HEK293 (cell line): ENCODE data around the gene ZNF747.

Experiments
- CTCF ChIA-PET: fragments of 350-600 bp; formaldehyde crosslinking; extraction: SDS; loops from one replicate; lab custom pipeline; 2021; ENCODE audit warnings: antibody characterized with exemption; lab: Yijun Ruan, JAX
- POLR2A ChIA-PET: fragments of 300-600 bp; formaldehyde crosslinking; extraction: SDS; loops from one replicate; lab custom pipeline; 2020; ENCODE audit warnings: antibody characterized with exemption, inconsistent platforms; lab: Yijun Ruan, JAX
- H3K27ac ChIP-seq: fragments of 200-500 bp; sonication (Bioruptor generic); 2 replicates; pipeline ENCODE4 v1.5.1; 2014; ENCODE audit warnings: low read depth, low read length, control low read depth, inconsistent platforms; ENCODE audit errors: extremely low read depth
- H3K36me3 ChIP-seq, 2 experiments: fragments of 200-500 bp in 1 of 2; sonication (Bioruptor generic) in 1 of 2; 1 replicate in 1 of 2; 2 replicates in 1 of 2; pipeline ENCODE4 v1.5.1; 2014 to 2017; ENCODE audit warnings: inconsistent platforms in 2 of 2, low read length in 2 of 2; ENCODE audit not compliant: control insufficient read depth in 2 of 2, insufficient read depth in 1 of 2
- H3K4me1 ChIP-seq: fragments of 200-500 bp; sonication (Bioruptor generic); 2 replicates; pipeline ENCODE4 v1.5.1; 2014; ENCODE audit warnings: mild to moderate bottlenecking, low read length, inconsistent platforms; ENCODE audit not compliant: control insufficient read depth, insufficient read depth
- H3K4me3 ChIP-seq: 2 replicates; pipeline ENCODE4 v1.5.1; 2011; ENCODE audit warnings: low read depth, mild to moderate bottlenecking, control low read depth, low read length, moderate library complexity
- H3K9me3 ChIP-seq: fragments of 200-500 bp; sonication (Bioruptor generic); 2 replicates; pipeline ENCODE4 v1.5.1; 2014; ENCODE audit warnings: low read depth, low read length, inconsistent platforms; ENCODE audit not compliant: control insufficient read depth, insufficient read depth
- EGR2 ChIP-seq: fragments of 450-650 bp; formaldehyde crosslinking; IDR thresholded peaks from 2 replicates; pipeline ENCODE4 v1.5.1; 2016; ENCODE audit warnings: low read depth, missing biosample characterization, missing genetic modification characterization
- GLIS1 ChIP-seq: fragments of 450-650 bp; formaldehyde crosslinking; IDR thresholded peaks from 2 replicates; pipeline ENCODE4 v1.5.1; 2016; ENCODE audit warnings: missing biosample characterization, missing genetic modification characterization
- IKZF3 ChIP-seq: fragments of 450-650 bp; IDR thresholded peaks from 2 replicates; pipeline ENCODE4 v1.5.0; 2018; ENCODE audit warnings: missing biosample characterization, mild to moderate bottlenecking, missing genetic modification characterization, moderate library complexity
- ZBTB21 ChIP-seq: fragments of 450-650 bp; formaldehyde crosslinking; IDR thresholded peaks from 2 replicates; pipeline ENCODE4 v1.5.1; 2017; ENCODE audit warnings: missing biosample characterization, missing genetic modification characterization
- ZBTB8A ChIP-seq: fragments of 450-650 bp; formaldehyde crosslinking; IDR thresholded peaks from 2 replicates; pipeline ENCODE4 v1.5.1; 2016; ENCODE audit warnings: missing biosample characterization, missing genetic modification characterization
- ZFHX2 ChIP-seq: fragments of 450-650 bp; formaldehyde crosslinking; conservative IDR thresholded peaks from 2 replicates; pipeline ENCODE4 v1.5.1; 2016; ENCODE audit warnings: missing biosample characterization, missing genetic modification characterization
- ZNF184 ChIP-seq: fragments of 450-650 bp; IDR thresholded peaks from 2 replicates; pipeline ENCODE4 v1.5.1; 2018; ENCODE audit warnings: missing biosample characterization, mild to moderate bottlenecking, missing genetic modification characterization
- ZNF433 ChIP-seq: fragments of 450-650 bp; formaldehyde crosslinking; IDR thresholded peaks from 2 replicates; pipeline ENCODE4 v1.5.1; 2016; ENCODE audit warnings: missing biosample characterization, missing genetic modification characterization, low read depth
- ZNF473 ChIP-seq: fragments of 450-650 bp; formaldehyde crosslinking; IDR thresholded peaks from 2 replicates; pipeline ENCODE4 v1.5.1; 2017; ENCODE audit warnings: missing biosample characterization, missing genetic modification characterization
- ZNF529 ChIP-seq: fragments of 450-650 bp; formaldehyde crosslinking; IDR thresholded peaks from 2 replicates; pipeline ENCODE4 v1.5.1; 2017; ENCODE audit warnings: missing genetic modification characterization, missing biosample characterization; ENCODE audit not compliant: insufficient replicate concordance
- ZNF629 ChIP-seq: fragments of 450-650 bp; formaldehyde crosslinking; IDR thresholded peaks from 2 replicates; pipeline ENCODE4 v1.5.1; 2017; ENCODE audit warnings: missing biosample characterization, missing genetic modification characterization
- ZNF701 ChIP-seq: fragments of 450-650 bp; formaldehyde crosslinking; IDR thresholded peaks from 2 replicates; pipeline ENCODE4 v1.5.1; 2016; ENCODE audit warnings: missing biosample characterization, missing genetic modification characterization
- ZNF777 ChIP-seq: fragments of 450-650 bp; formaldehyde crosslinking; IDR thresholded peaks from 2 replicates; pipeline ENCODE4 v1.5.1; 2017; ENCODE audit warnings: missing biosample characterization, missing genetic modification characterization, borderline replicate concordance
- ZSCAN30 ChIP-seq: fragments of 450-650 bp; IDR thresholded peaks from 2 replicates; pipeline ENCODE4 v1.5.1; 2018; ENCODE audit warnings: missing biosample characterization, mild to moderate bottlenecking, missing genetic modification characterization, moderate library complexity
- TF ChIP-seq, protein P1 (sequence below): fragments of 450-650 bp; formaldehyde crosslinking; conservative IDR thresholded peaks from 2 replicates; pipeline ENCODE4 v1.5.1; 2016; ENCODE audit warnings: low read depth, missing biosample characterization, missing genetic modification characterization
- TF ChIP-seq, protein P2 (sequence below): fragments of 450-650 bp; formaldehyde crosslinking; IDR thresholded peaks from 2 replicates; pipeline ENCODE4 v1.5.1; 2016; ENCODE audit warnings: missing biosample characterization, missing genetic modification characterization
- TF ChIP-seq, protein P3 (sequence below): fragments of 450-650 bp; formaldehyde crosslinking; IDR thresholded peaks from 2 replicates; pipeline ENCODE4 v1.5.1; 2016; ENCODE audit warnings: missing biosample characterization, missing genetic modification characterization
- TF ChIP-seq, protein P4 (sequence below): fragments of 450-650 bp; formaldehyde crosslinking; IDR thresholded peaks from 2 replicates; pipeline ENCODE4 v1.5.1; 2016; ENCODE audit warnings: missing biosample characterization, missing genetic modification characterization, borderline replicate concordance

The ZNF747 gene

DNA sequence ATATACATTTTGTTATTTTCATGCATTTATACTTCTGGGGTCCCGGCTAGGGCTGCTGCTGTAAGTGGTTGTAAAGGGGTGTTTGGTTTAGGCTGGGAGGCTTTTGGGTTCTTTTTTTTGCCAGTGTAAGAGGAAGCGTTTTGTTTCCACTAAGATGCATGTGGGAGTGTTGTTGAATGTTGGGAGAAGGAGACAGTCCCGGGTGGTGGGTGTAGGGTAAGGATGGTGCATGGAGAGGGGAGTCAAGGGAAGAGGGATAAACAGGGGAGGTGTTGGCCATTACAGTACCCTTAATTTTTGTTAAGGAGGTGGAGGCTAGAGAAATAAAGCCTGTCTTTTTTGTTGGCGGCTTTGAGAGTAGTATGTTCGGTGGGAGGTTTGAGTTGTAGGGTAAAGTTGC lies 8.4 kb upstream of the ZNF747 start:
- Histone ChIP-seq H3K27ac (no peak overlapping the region), H3K4me3 (no peak overlapping the region), H3K36me3 (no peaks in the 10 kb centered on the region), H3K4me1 (peaks cover 6% of the 10 kb centered on the region; the same call in 1 of the 2 replicates), H3K9me3 (no peaks in the 10 kb centered on the region)
- ChIA-PET POLR2A (interaction anchor here (0.7 kb wide), 1 partner anchor 11 kb away, joined by 5 read pairs; no protein-coding TSS in a partner anchor), CTCF (interaction anchor here (0.6 to 0.7 kb wide), 2 partner anchors 15 to 501 kb away, joined by 3 read pairs; partner anchors contain the start of gene ZNF764)
- TF ChIP-seq ZBTB21 (tag by site-specific recombination) = 0 out of 2 replicates have a peak, but pooled peaks have one; percentile 9
- TF ChIP-seq ZFHX2 (tag by site-specific recombination) = peak; percentile 78
- peak; percentile 89 for TF ChIP-seq EGR2 (tag by site-specific recombination)
- no peak for TF ChIP-seq ZSCAN30 (tag by site-specific recombination)

DNA sequence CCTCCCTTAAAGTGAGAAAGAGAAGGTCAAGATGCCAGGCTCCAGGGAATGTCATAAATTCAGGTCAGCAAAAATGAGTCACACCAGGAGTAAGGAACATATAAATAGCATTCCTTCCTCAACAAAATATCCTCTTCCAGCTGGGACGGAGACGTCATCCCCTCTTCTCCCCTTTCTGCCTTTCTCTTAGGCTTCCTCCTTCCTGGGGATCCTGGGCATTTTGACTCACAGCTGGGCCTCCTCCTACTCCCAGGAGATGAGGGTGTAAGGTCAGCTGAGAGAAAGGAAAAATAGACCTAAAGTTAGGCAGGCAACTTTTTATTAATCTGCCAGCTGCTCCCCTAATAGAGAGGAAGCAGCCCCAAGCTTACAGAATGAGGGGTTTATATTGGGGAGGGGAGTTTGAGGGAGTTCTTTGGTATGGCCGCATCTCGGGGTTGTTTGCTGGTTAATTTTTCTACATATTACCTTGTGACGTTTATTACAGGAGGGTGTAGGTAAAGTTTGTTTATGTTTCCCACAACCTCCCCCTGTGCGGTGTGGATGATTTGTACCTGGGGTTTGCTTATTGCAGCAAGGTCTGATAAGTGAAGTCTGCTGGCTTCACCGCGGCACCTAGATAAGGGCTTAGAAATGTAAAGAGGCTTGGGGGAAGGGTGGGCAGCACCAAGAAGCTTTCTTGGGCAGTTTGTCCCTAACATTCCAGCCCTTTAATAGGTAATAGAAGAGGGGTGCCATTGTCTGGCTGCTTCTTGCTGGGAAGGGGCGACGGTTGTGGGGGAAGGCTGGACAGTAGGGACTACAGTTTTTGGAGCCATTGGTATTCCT lies 7.1 kb upstream of the ZNF747 start:
- no peaks in the 10 kb centered on the region for H3K36me3 ChIP-seq
- H3K4me3 ChIP-seq = no peak overlapping the region
- no peaks in the 10 kb centered on the region for H3K9me3 ChIP-seq
- no peak overlapping the region for H3K27ac ChIP-seq
- ChIA-PET POLR2A (interaction anchor here (0.8 to 3.1 kb wide), 5 partner anchors 12 to 92 kb away, joined by 3 to 12 read pairs (median 5); partner anchors contain the start of genes ZNF688 and ZNF764), CTCF (interaction anchor here (0.6 to 1.1 kb wide), 4 partner anchors 8 to 73 kb away, joined by 3 to 6 read pairs (median 4); no protein-coding TSS in a partner anchor)
- peaks cover 6% of the 10 kb centered on the region; the same call in 1 of the 2 replicates for H3K4me1 ChIP-seq
- TF ChIP-seq, protein P1, sequence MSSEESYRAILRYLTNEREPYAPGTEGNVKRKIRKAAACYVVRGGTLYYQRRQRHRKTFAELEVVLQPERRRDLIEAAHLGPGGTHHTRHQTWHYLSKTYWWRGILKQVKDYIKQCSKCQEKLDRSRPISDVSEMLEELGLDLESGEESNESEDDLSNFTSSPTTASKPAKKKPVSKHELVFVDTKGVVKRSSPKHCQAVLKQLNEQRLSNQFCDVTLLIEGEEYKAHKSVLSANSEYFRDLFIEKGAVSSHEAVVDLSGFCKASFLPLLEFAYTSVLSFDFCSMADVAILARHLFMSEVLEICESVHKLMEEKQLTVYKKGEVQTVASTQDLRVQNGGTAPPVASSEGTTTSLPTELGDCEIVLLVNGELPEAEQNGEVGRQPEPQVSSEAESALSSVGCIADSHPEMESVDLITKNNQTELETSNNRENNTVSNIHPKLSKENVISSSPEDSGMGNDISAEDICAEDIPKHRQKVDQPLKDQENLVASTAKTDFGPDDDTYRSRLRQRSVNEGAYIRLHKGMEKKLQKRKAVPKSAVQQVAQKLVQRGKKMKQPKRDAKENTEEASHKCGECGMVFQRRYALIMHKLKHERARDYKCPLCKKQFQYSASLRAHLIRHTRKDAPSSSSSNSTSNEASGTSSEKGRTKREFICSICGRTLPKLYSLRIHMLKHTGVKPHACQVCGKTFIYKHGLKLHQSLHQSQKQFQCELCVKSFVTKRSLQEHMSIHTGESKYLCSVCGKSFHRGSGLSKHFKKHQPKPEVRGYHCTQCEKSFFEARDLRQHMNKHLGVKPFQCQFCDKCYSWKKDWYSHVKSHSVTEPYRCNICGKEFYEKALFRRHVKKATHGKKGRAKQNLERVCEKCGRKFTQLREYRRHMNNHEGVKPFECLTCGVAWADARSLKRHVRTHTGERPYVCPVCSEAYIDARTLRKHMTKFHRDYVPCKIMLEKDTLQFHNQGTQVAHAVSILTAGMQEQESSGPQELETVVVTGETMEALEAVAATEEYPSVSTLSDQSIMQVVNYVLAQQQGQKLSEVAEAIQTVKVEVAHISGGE = no peak
- TF ChIP-seq ZBTB8A (tag by site-specific recombination) = peak; percentile 50
- TF ChIP-seq, protein P2, sequence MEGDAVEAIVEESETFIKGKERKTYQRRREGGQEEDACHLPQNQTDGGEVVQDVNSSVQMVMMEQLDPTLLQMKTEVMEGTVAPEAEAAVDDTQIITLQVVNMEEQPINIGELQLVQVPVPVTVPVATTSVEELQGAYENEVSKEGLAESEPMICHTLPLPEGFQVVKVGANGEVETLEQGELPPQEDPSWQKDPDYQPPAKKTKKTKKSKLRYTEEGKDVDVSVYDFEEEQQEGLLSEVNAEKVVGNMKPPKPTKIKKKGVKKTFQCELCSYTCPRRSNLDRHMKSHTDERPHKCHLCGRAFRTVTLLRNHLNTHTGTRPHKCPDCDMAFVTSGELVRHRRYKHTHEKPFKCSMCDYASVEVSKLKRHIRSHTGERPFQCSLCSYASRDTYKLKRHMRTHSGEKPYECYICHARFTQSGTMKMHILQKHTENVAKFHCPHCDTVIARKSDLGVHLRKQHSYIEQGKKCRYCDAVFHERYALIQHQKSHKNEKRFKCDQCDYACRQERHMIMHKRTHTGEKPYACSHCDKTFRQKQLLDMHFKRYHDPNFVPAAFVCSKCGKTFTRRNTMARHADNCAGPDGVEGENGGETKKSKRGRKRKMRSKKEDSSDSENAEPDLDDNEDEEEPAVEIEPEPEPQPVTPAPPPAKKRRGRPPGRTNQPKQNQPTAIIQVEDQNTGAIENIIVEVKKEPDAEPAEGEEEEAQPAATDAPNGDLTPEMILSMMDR = no peak
- TF ChIP-seq ZNF701 (tag by site-specific recombination) = no peak
- peak; percentile 34; the same call in 1 of the 2 replicates for TF ChIP-seq GLIS1
- peak; percentile 91 for TF ChIP-seq ZNF629 (tag by site-specific recombination)
- TF ChIP-seq ZNF473 (tag by site-specific recombination) = no peak
- TF ChIP-seq IKZF3 (tag by site-specific recombination) = peak; percentile 51
- TF ChIP-seq, protein P3, sequence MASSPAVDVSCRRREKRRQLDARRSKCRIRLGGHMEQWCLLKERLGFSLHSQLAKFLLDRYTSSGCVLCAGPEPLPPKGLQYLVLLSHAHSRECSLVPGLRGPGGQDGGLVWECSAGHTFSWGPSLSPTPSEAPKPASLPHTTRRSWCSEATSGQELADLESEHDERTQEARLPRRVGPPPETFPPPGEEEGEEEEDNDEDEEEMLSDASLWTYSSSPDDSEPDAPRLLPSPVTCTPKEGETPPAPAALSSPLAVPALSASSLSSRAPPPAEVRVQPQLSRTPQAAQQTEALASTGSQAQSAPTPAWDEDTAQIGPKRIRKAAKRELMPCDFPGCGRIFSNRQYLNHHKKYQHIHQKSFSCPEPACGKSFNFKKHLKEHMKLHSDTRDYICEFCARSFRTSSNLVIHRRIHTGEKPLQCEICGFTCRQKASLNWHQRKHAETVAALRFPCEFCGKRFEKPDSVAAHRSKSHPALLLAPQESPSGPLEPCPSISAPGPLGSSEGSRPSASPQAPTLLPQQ (tag by site-specific recombination) = peak; percentile 51; the same call in 1 of the 2 replicates
- no peak for TF ChIP-seq ZNF777 (tag by site-specific recombination)
- TF ChIP-seq ZNF184 = no peak
- no peak for TF ChIP-seq ZNF529
- no peak for TF ChIP-seq ZNF433 (tag by site-specific recombination)
- TF ChIP-seq, protein P4, sequence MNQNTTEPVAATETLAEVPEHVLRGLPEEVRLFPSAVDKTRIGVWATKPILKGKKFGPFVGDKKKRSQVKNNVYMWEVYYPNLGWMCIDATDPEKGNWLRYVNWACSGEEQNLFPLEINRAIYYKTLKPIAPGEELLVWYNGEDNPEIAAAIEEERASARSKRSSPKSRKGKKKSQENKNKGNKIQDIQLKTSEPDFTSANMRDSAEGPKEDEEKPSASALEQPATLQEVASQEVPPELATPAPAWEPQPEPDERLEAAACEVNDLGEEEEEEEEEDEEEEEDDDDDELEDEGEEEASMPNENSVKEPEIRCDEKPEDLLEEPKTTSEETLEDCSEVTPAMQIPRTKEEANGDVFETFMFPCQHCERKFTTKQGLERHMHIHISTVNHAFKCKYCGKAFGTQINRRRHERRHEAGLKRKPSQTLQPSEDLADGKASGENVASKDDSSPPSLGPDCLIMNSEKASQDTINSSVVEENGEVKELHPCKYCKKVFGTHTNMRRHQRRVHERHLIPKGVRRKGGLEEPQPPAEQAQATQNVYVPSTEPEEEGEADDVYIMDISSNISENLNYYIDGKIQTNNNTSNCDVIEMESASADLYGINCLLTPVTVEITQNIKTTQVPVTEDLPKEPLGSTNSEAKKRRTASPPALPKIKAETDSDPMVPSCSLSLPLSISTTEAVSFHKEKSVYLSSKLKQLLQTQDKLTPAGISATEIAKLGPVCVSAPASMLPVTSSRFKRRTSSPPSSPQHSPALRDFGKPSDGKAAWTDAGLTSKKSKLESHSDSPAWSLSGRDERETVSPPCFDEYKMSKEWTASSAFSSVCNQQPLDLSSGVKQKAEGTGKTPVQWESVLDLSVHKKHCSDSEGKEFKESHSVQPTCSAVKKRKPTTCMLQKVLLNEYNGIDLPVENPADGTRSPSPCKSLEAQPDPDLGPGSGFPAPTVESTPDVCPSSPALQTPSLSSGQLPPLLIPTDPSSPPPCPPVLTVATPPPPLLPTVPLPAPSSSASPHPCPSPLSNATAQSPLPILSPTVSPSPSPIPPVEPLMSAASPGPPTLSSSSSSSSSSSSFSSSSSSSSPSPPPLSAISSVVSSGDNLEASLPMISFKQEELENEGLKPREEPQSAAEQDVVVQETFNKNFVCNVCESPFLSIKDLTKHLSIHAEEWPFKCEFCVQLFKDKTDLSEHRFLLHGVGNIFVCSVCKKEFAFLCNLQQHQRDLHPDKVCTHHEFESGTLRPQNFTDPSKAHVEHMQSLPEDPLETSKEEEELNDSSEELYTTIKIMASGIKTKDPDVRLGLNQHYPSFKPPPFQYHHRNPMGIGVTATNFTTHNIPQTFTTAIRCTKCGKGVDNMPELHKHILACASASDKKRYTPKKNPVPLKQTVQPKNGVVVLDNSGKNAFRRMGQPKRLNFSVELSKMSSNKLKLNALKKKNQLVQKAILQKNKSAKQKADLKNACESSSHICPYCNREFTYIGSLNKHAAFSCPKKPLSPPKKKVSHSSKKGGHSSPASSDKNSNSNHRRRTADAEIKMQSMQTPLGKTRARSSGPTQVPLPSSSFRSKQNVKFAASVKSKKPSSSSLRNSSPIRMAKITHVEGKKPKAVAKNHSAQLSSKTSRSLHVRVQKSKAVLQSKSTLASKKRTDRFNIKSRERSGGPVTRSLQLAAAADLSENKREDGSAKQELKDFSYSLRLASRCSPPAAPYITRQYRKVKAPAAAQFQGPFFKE (tag by site-specific recombination) = no peak
